Activated T-helper 2 cell treated with anti-CD3 and anti-CD28 coated beads, Interferon-gamma antibody, Interleukin-2, Interleukin-4, amounts not matched to agents 10 μg/mL and 5 μg/mL and 100 μg/mL, durations not matched to agents 14 hours and 24 hours and 36 hours (primary cell): ENCODE measurements around the gene ATG9A. TPM values are rescaled to one million over a fixed set of nuclear protein-coding genes. Genes with fewer than 3 reads are reported as not detected.

ENCODE experiments used
- DNase-seq: peaks from one replicate; pipeline ENCODE4 v3.0.0; 2021; ENCODE audit warnings: low spot score
- H3K27ac Mint-ChIP-seq: one replicate; pipeline ENCODE4 v1.8.0; 2021; ENCODE audit warnings: mixed read lengths
- H3K27me3 Mint-ChIP-seq: one replicate; pipeline ENCODE4 v1.8.0; 2021; ENCODE audit warnings: low read depth, mixed read lengths
- H3K36me3 Mint-ChIP-seq: one replicate; pipeline ENCODE4 v1.8.0; 2021; ENCODE audit warnings: low read depth, mixed read lengths
- H3K4me1 Mint-ChIP-seq: one replicate; pipeline ENCODE4 v1.8.0; 2021; ENCODE audit warnings: low read depth, mixed read lengths
- H3K4me3 Mint-ChIP-seq: one replicate; pipeline ENCODE4 v1.8.0; 2021; ENCODE audit warnings: low read depth, mild to moderate bottlenecking, moderate library complexity, mixed read lengths
- H3K9me3 Mint-ChIP-seq: one replicate; pipeline ENCODE4 v1.8.0; 2021; ENCODE audit warnings: mixed read lengths
- intact Hi-C: fragments of 100-400 bp; cut with micrococcal nuclease; formaldehyde crosslinking; loops from one replicate; pipeline ENCODE4 v1.15.1; 2023
- total RNA-seq: library from RNA; stranded (reverse); gene quantifications from 2 replicates; pipeline ENCODE4 v1.2.3, GENCODE V29; 2022

The ATG9A gene
- total RNA-seq, 1 donor from 2014 or later, result 53.1 TPM

DNA sequence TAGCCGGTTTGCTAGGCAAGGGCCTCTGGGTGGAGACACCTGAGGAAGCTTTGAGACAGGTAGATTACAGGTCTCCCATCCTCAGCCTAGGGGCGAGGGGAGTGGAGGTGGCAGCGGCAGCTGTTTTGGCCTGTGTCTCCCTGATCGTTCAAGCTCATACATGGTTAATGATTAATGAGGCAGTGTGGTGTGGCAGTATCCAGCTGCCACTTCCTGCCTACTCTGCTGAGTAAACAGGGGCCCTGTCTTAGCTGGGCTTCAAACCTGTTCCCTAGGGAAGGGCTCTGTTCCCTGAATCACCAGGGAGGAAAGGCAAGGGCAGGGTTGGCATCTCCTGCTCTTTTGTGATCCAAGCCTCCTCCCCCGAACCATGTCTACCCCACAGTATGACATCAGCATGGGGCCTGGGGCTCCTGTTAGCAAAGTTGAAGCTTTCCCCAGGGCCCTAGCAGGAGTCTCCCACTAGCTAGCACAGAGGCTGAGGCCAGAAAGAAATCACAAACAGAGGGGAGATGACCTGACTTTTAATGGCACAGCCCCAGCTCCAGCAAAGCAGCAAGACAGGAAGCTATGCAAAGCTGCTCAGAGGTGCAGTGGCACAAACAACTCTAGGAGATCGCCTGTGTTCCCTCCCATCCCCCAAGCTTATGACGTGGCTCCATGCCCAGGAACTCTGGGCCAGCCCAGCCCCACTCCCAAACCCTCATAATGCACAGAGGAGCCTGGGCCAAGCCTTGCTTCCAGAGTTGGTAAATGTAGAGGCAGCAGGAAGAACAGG lies 20.0 kb upstream of the ATG9A start:
- no peaks in the 10 kb centered on the region for H3K27me3 Mint-ChIP-seq
- peak overlapping the region; percentile 77 for H3K4me3 Mint-ChIP-seq
- H3K36me3 Mint-ChIP-seq, result peaks cover 74% of the 10 kb centered on the region
- intact Hi-C loops, result no loop called here
- peak; percentile 34 for DNase-seq
- H3K27ac Mint-ChIP-seq, result peak overlapping the region; percentile 90
- no peaks in the 10 kb centered on the region for H3K9me3 Mint-ChIP-seq
- H3K4me1 Mint-ChIP-seq, result peaks cover 70% of the 10 kb centered on the region

DNA sequence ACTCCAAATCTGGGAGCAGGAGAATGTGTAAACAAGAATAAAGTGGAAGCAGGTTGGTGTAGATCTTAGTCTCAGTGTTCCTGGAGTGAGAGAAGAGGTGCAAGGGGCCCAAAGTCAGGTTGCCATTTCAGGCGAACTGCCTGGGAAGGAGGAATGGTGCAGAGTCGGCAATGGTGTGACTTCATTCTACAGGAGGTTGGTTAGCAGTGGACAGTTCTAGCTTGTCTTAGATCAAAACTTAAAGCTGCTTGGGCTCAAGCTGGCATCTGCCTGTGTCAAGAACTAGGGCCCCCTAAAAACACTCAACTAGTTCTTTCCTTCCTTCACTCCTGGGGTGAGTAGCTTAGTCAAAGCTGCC lies 19.4 kb upstream of the ATG9A start:
- Mint-ChIP-seq H3K4me1 (peaks cover 71% of the 10 kb centered on the region), H3K4me3 (peak overlapping the region; percentile 77)
- intact Hi-C loops, result no loop called here

DNA sequence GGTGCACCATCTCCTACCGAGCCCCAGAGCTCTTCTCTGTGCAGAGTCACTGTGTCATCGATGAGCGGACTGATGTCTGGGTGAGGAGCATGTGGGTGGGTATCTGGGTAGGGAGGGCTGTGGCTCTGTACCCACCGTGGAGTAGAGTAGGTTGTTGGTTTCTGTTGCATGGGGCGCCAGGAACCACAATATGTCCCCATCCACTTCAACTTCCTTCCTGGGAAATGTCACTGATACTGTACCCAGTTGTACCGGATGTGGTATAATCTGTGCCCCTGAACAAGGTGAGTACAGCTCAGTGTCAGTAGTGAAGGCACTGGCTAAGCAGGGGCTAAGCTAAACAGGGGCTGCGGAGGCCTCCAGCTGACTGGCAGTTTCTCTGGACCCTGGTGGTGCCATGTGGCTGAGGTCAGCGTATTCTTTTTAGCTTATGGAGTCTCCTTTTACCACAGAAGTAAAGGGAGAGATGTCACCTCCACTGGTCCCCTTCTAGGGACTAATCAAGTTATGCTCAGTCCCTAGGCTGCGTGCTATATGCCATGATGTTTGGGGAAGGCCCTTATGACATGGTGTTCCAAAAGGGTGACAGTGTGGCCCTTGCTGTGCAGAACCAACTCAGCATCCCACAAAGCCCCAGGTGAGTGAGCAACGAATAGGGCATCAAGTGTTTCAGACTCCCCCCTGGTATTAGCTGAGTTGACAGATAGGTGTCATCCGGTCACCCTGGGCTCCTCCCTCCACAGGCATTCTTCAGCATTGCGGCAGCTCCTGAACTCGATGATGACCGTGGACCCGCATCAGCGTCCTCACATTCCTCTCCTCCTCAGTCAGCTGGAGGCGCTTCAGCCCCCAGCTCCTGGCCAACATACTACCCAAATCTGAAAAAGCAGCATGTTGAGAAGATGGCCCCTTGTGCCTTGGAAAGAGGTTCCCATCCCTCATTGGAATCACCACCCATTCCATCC lies 18.5 kb upstream of the ATG9A start:
- DNase-seq, result peak; percentile 50
- Mint-ChIP-seq H3K27me3 (no peaks in the 10 kb centered on the region), H3K4me1 (peaks cover 73% of the 10 kb centered on the region), H3K4me3 (peak overlapping the region; percentile 96), H3K36me3 (peaks cover 71% of the 10 kb centered on the region), H3K27ac (peak overlapping the region; percentile 82), H3K9me3 (no peaks in the 10 kb centered on the region)
- intact Hi-C loops, result loop anchor here (2.0 kb wide), 1 partner anchor 41 kb away; the partner anchor contains the start of gene ZFAND2B

More for the DNA sequence above, 19.4 kb upstream of the ATG9A start:
- DNase-seq, result no peak
- H3K27ac Mint-ChIP-seq, result peak overlapping the region; percentile 90
- H3K9me3 Mint-ChIP-seq, result no peaks in the 10 kb centered on the region
- peaks cover 74% of the 10 kb centered on the region for H3K36me3 Mint-ChIP-seq
- H3K27me3 Mint-ChIP-seq, result no peaks in the 10 kb centered on the region

DNA sequence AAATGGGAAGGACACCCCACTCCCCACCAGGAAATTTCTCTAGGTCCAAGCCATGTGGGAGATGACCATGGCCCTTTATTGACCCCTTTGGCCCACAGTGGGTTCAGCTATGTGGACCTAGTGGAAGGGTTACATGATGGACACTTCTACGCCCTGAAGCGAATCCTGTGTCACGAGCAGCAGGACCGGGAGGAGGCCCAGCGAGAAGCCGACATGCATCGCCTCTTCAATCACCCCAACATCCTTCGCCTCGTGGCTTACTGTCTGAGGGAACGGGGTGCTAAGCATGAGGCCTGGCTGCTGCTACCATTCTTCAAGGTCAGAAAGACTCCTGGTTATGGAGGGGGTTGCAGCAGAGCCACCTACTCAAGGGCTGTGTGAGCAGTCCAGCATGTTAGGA lies 17.1 kb upstream of the ATG9A start:
- Mint-ChIP-seq H3K36me3 (peaks cover 57% of the 10 kb centered on the region), H3K9me3 (no peaks in the 10 kb centered on the region), H3K27ac (peak overlapping the region; percentile 82), H3K4me3 (peak overlapping the region; percentile 96), H3K27me3 (no peaks in the 10 kb centered on the region), H3K4me1 (peaks cover 63% of the 10 kb centered on the region)
- intact Hi-C loops, result loop anchor here (2.0 kb wide), 1 partner anchor 40 kb away; the partner anchor contains the start of gene ZFAND2B
- DNase-seq, result no peak

DNA sequence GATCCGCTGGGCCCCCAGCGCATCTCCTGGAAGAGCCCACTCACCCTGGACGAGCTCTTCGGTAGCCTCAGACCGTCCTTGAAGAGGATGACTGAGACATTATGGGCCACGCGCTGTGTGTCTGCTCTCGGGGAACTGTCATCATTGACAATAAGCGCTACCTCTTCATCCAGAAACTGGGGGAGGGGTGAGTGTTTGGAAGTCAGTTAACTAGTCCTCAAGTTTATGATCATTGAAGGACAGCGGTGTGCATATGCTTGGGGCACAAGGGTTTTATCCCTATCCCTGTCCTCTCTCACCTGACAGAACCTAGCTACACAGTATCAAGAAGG lies 16.4 kb upstream of the ATG9A start:
- peaks cover 50% of the 10 kb centered on the region for H3K36me3 Mint-ChIP-seq
- intact Hi-C loops, result loop anchor here (1.0 to 2.0 kb wide), 4 partner anchors 7 to 69 kb away; partner anchors contain the start of genes ANKZF1, ATG9A, TUBA4A and TUBA4B
- peak overlapping the region; percentile 97 for H3K27ac Mint-ChIP-seq
- H3K4me1 Mint-ChIP-seq, result peaks cover 56% of the 10 kb centered on the region
- peak overlapping the region; percentile 96 for H3K4me3 Mint-ChIP-seq
- no peak for DNase-seq
- no peaks in the 10 kb centered on the region for H3K27me3 Mint-ChIP-seq
- H3K9me3 Mint-ChIP-seq, result no peaks in the 10 kb centered on the region

DNA sequence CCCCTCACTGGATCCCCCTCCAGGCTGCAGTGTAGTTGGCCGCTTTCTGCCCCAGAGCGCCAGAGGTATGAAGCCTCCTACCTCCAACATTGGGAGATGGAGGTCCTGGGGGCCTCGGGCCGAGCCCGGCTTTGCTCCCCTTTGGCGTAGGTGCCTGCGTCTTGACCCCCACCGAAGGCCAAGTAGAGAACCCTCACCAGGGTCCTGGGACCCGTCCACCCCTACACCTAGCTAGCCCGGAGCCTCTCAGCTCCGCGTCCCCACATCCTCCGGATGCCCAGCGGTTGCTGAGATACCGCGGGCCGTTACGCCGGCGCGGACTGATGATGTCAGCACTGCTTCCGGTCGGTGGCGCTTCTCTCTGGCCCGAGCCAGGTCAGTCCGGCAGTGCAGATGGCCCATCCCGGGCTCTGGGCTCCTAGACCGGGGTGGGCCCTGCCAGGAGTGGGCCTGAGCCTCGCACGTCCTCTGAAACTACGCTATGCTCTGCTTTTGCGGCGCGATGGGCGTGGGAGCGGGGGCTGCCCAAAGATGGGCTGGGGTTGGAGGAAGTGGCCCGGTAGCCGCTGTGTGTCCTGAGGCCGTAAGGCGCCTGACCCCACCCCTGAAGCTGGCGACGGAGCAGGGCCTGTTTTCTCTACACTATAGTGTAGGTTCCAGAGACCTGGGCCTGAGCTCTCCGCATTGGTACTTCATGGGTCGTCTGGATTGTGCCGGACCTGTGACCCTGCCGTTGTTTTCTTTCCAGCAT lies 15.9 kb upstream of the ATG9A start, which contains the start of the genes GLB1L and STK16:
Gene GLB1L, minus strand, starts transcription at position 297 of the 751 bp plus-strand sequence. CDS start 1,871 bp downstream, outside the sequence.
Gene STK16, plus strand, starts transcription at position 332 of the 751 bp plus-strand sequence. CDS start 521 bp downstream, outside the sequence.
- H3K4me3 Mint-ChIP-seq, result peak within 1 kb of the TSS; percentile 96
- H3K27ac Mint-ChIP-seq, result peak within 1 kb of the TSS; percentile 97
- H3K9me3 Mint-ChIP-seq, result no peaks in the 10 kb centered on the region
- peak; percentile 88 for DNase-seq
- intact Hi-C loops, result loop anchor here (1.0 kb wide), 3 partner anchors 8 to 68 kb away; partner anchors contain the start of genes ANKZF1, ATG9A, TUBA4A and TUBA4B
- no peaks in the 10 kb centered on the region for H3K27me3 Mint-ChIP-seq
- peaks cover 45% of the 10 kb centered on the region for H3K36me3 Mint-ChIP-seq
- H3K4me1 Mint-ChIP-seq, result peaks cover 50% of the 10 kb centered on the region

DNA sequence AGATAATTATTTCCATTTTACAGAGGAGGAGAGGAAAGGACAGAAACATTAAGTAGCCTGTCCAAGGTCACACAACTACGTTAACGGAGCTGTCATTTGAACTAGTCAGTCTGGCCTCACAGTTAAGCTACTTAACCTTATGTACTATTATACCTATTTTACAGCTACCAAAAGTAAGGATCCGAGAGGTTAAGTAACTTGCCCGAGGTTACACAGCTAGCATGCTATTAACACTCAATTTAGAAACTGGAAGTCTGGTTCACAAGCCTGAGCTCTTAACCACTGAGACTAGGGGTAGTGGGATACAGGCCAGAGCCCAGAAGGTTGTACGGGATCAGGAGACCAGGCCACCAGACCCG lies 15.3 kb upstream of the ATG9A start:
- Mint-ChIP-seq H3K9me3 (no peaks in the 10 kb centered on the region), H3K27me3 (no peaks in the 10 kb centered on the region), H3K36me3 (peaks cover 42% of the 10 kb centered on the region), H3K4me3 (peak overlapping the region; percentile 96), H3K4me1 (peaks cover 45% of the 10 kb centered on the region), H3K27ac (peak overlapping the region; percentile 97)
- DNase-seq, result no peak
- intact Hi-C loops, result loop anchor here (1.0 kb wide), 3 partner anchors 9 to 67 kb away; partner anchors contain the start of genes ANKZF1, ATG9A, TUBA4A and TUBA4B

DNA sequence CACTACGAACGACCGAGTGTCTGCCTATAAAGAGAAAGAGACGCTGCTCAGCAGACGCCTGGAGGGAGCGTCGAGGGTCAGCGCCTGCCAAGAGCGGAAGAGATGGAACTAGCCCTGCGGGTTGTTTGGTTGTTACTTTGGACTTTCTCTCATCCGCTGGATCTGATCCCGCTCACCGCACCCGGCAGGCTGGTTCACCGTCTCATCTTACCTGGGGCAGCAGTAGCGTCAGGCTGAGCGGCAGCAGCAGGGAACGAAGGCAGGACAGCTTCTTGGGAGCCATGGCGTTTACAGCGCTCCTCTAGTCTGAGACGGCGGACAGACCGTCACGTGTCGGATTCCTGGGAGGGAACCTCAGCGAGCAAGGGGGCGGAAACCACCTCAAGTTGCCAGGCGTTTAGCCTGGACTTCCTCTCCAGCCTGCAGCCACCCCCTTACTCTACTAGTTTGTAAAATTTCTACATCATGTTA lies 13.9 kb upstream of the ATG9A start:
- Mint-ChIP-seq H3K4me1 (peaks cover 31% of the 10 kb centered on the region), H3K27ac (no peak overlapping the region), H3K36me3 (peaks cover 34% of the 10 kb centered on the region), H3K9me3 (no peaks in the 10 kb centered on the region), H3K4me3 (peak overlapping the region; percentile 33), H3K27me3 (no peaks in the 10 kb centered on the region)
- no peak for DNase-seq
- intact Hi-C loops, result no loop called here

DNA sequence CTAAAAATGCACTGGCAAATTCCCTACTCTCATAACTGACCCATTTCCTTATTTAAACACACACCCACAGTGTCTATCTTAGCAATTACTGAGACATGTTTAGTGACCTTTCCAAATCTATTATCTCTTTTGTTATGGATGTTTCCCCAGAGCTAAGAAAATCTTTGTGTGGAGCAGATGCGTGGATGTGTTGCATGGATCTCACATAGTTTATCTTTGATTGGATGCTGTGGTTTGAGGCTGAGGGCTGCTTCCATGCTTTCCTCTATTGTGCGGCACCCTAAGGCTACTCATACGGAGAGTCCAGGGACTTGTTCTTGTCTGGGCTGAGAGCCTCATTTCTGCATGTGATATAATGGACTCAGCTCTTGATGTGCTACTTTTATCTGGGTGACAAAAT lies 4.9 kb upstream of the ATG9A start:
- H3K27me3 Mint-ChIP-seq, result no peaks in the 10 kb centered on the region
- peaks cover 79% of the 10 kb centered on the region for H3K36me3 Mint-ChIP-seq
- no peaks in the 10 kb centered on the region for H3K9me3 Mint-ChIP-seq
- peaks cover 19% of the 10 kb centered on the region for H3K4me1 Mint-ChIP-seq
- H3K4me3 Mint-ChIP-seq, result no peak overlapping the region
- no peak for DNase-seq
- H3K27ac Mint-ChIP-seq, result no peak overlapping the region
- intact Hi-C loops, result no loop called here

DNA sequence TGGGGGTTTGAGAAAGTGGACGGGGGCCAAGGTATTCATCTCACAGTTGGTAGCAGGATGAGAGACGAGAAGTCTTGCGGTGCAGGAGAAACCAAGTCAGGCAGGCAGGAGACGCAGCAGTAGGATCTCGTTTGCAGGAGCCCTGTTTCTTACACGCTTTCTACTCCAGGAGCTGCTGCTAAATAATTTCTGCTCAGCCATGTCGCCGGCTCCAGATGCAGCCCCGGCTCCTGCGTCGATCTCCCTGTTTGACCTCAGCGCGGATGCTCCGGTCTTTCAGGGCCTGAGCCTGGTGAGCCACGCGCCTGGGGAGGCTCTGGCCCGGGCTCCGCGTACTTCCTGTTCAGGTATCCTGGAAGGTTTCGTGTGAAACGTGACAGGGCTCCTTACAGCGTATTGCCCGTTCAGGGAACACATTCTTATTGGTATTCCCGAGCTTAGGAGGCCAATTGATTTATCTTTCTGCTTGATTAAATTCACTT lies 664 bp upstream of the ATG9A start:
- H3K36me3 Mint-ChIP-seq, result peaks cover 62% of the 10 kb centered on the region
- H3K4me1 Mint-ChIP-seq, result peaks cover 33% of the 10 kb centered on the region
- H3K9me3 Mint-ChIP-seq, result no peaks in the 10 kb centered on the region
- no peak for DNase-seq
- H3K27me3 Mint-ChIP-seq, result no peaks in the 10 kb centered on the region
- intact Hi-C loops, result no loop called here
- peak overlapping the region; percentile 99 for H3K27ac Mint-ChIP-seq
- peak overlapping the region; percentile 97 for H3K4me3 Mint-ChIP-seq

DNA sequence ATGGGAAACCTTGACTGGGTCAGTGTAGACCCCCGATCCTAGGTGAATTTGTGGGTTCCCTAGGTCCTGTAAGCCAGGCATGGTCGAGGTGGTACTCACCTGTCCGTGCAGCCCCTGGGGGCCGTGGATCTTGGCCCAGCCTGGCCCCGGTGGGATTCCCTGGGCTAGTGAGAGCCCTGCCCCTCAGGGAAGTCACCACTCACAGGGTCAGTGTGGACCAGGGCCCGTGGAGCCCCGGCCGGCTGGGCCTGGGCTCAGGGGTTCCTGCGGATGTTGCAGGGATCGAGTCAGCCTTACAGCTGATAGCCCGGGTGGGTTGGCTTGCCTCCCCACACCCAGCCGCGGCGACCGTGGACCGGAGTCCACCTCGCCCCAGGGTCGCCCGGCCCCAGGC lies 528 bp downstream of the ATG9A start:
- Mint-ChIP-seq H3K4me3 (peak overlapping the region; percentile 83), H3K4me1 (peaks cover 33% of the 10 kb centered on the region), H3K27me3 (no peaks in the 10 kb centered on the region)

More for the DNA sequence above, 528 bp downstream of the ATG9A start:
- intact Hi-C loops, result loop anchor here (1.0 kb wide), 8 partner anchors 10 to 69 kb away; partner anchors contain the start of genes DNAJB2, GLB1L, NHEJ1 and RETREG2
- H3K36me3 Mint-ChIP-seq, result peaks cover 63% of the 10 kb centered on the region
- H3K27ac Mint-ChIP-seq, result peak overlapping the region; percentile 60
- DNase-seq, result no peak
- no peaks in the 10 kb centered on the region for H3K9me3 Mint-ChIP-seq
